ENCODE measurements around the gene EXOC3L1.

EXOC3L1 gene, protein sequence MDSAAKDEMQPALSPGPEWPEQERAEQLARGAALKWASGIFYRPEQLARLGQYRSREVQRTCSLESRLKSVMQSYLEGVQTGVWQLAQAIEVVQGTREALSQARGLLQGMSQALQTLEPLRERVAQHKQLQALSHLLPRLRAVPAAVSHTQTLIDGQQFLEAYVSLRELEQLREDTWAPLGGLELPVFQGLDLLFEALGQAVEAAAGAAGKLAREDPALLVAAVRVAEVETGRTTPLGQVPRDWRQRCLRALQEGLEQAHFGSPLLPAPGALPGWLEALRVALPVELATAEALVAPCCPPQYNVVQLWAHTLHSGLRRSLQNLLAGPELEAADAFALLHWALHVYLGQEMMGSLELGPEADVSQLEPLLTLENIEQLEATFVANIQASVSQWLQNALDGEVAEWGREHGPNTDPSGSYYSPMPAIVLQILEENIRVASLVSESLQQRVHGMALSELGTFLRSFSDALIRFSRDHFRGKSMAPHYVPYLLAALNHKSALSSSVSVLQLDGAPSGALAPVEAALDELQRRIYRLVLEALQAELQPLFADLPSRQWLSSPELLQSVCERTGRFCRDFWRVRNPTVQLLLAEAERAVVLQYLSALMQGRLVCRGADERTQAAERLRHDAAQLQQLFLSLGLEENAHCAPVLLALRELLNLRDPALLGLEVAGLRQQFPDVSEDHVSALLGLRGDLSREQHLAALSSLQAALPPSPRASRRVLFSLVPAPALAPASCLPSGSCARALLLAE

DNA sequence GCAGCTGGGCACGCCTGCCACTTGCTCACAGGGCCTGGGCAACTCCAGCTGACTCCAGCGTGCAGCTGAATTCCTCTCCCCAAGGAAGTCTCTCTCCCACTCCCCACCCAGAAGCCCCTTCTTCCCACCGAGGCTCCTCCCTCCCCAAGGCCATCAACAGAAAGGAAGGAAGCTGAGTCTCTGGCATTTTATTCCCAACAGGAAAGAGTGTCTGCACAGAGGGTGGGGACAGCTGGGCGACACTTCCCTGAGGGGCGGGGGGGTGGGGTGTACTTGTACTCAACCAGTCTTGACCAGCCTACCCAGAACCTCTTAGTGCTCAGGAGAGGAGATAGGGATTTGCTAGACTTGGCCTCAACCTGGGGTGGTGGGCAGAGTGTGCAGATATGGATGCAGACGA is at the start of gene EXOC3L1:
Gene EXOC3L1, minus strand, starts transcription at position 96 of the 400 bp plus-strand sequence. CDS start 460 bp downstream, outside the sequence.
- FAIRE-seq (no peak), DNase-seq (ENCODE audit: insufficient read length, low spot score) (no peak)

DNA sequence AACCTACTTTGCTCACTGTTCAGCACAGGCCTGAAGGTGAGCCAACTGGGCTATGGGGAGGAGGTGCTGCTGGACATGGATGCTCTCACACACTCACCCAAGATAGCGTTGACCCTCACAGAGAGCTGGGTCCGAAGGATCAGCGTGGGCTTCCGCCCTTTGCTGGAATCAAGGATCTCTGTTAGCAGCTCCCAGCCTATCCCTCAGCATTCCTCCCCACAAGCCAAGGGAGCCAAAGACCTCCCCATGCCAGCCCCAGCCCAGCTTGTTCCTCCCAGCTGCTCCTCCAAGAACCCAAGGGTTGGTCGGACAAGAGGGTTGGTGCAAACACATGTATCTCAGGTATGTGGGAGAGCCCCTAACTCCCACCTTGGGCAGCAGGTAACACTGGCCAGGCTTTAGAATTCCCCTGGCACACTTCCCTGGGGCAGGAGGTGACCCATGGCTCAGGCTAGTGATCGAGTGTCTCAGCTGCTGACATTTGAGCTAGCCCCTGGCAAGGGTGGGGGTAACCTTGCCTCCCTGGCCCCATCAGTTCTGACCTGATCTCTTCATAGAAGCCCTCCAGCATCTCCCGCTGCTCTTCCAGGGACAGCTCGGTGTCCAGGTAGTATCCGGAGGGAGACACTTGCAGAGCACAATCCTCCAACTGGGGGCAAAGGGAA is 49.0 kb upstream of the EXOC3L1 start:
- no peak for FAIRE-seq
- DNase-seq (ENCODE audit: insufficient read length, low spot score): no peak

DNA sequence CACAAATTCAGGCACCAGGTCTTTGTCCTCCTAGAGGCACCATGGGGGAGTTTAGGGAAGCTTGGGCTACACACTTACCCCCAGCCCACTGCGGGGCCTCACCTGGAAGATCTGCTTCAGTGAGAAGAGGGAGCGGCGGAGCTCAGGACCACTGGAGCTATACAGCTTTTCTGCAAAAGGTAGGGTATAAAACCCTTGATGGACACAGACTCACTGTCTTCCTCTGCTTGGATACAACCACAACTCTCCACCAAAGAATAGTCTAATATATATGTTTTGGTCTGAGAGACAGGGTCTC is 48.3 kb upstream of the EXOC3L1 start:
- DNase-seq (ENCODE audit: insufficient read length, low spot score) (no peak), FAIRE-seq (no peak)

DNA sequence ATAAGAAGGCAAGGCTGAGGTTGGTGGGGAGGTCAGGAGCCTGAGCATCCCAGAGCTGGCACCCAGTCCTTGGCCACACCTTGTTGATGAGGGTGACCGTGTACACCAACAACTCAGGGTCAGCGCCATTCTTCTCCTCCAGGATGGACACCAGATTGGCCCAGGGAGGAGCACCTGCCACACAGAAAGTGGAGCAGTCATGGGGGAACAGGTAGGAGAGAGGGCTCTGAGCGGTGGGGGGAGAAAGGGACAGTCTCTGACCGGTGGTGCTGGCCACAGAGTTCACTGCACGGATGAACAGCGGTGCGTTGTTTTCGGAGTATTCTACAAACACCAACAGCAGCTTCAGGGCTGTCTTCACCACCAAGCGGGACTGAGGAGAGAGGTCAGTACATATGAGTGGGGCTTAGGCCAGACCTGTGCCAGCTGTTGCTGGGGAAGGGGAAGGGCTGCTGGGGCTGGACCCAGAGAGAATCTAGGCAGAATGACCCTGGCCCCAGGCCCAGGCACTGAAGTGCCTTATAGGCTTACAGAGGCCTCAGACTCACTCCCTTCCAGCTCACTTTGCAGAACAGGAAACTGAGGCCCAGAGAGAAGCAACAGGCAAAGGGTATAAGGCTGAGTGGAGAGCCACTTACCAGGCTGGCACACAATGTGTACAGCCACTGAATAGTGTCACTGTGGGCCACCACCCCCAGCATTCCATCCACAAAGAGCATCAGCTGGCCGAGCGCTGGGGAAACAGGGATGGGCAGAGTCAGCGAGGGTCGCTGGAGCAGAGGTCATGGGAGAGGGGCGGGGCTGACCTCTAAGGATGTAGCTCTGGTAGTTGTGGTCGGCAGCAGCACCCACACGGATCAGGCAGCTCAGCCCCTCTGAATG is 47.7 kb upstream of the EXOC3L1 start:
- FAIRE-seq: no peak
- DNase-seq (ENCODE audit: insufficient read length, low spot score): no peak

DNA sequence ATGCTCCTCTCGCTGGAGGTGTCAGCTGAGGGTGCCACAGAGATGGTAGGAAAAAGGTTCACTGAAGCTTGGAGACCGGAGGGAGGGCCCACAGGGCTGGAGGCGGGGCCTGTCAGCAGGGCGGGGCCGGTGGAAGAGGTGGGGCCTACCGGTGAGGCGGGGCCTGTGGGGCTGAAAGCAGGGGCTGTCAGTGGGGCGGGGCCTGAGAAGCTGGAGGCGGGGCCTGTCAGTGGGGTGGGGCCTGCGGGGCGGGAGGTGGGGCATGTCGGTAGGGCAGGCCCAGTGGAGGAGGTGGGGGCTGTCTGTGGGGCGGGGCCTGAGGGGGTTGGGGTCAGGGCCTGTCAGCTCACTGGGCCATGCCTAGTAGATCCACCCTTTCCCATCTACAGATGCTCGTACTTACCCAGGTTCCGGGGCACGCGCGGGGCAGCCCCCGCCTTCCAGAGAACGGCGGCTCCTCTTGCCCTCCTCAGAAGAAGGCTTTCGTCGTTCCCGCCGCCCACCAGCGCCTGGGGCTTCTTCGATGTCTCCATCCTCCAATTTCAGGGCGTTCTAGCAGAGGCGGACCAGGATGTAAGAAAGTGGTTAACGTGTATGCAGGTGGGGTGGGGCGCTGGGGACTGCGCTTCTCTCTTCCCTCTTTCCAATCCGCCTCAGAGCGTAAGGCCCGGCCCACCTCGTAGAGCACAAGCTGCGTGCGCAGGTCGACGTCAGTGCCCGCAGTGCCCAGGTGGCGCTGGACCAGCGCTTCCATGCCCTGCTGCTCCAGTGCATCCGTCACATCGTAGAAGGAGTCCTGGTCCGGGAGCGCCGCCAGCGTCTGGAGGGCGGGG is 46.8 kb upstream of the EXOC3L1 start:
- DNase-seq (ENCODE audit: insufficient read length, low spot score) (peak; percentile 58), FAIRE-seq (no peak)

DNA sequence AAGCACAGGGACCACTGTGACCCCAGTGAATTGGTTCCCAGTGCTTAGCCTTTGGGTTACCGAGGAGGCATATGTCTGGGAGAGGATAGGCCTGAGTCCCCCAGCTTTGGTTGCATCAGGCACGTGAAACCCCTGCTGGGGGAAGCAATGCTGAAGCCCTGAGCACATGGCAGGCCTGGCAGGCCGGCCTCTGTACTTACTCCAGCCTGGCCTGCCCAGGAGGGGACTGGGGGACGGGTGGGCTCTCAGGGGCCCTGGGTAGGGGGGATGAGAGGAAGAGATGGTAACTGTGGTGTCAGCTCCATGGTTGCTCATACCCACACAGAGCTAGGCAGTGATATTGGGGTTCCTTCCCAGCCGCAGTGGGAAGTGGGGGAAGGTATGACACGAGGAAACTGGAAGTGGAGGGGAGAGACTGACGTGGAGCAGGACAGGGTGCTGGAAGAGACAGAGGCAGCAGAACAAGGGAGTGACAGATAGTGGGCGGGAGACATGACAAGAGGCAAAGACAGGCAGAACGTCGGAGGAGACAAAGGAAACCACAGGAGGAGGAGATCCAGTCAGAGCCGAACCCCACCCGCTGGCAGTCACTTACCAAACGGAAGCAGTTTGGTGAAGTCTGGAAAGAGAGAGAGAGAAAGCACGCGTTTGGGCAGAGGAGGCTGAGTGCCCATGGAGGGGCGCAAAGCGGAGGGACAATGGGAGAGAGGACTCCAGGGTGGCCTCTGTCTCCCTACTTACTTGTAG is 46.1 kb upstream of the EXOC3L1 start:
- FAIRE-seq: no peak
- DNase-seq (ENCODE audit: insufficient read length, low spot score): no peak

DNA sequence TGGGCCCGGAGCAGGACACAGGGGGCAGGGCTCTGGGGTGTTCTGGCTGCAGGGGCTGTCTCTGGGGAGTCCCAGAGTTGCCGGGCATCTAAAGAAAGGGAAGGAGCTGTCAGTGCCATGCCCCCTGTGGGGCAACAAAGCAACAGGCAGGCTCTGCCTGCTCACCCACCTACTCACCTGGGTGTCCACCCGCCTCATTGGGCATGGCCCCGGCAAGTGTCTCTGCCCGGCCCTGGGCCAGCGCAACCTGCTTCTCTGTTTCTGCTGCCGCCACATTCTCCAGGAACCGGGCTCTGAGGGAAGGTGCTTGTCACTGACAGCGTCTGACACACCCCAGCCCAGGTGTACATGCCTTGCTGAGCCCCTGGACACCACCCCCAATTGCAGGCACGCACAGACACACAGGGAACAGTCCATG is 44.3 kb upstream of the EXOC3L1 start:
- FAIRE-seq: no peak
- no peak for DNase-seq (ENCODE audit: insufficient read length, low spot score)

DNA sequence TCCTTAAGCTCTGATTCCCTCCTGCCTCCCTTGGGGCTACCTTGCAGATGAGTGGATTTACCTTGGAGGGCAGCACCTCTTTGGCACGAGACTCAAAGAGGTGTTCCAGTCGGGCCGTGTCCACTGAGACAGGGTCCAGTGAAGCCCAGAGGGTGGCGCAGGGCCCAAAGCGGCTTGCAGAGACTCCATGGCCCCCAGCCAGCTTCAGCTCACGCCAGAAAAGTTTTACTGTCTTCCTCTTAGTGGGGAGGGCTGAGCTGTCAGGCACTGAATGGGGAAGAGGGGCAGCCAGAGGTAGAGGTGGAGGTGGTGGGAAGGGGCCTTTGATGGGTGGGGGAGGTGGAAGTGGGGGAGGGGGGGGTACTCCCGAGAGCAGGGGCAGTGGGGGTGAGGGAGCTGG is 43.7 kb upstream of the EXOC3L1 start:
- FAIRE-seq (no peak), DNase-seq (ENCODE audit: insufficient read length, low spot score) (no peak)

DNA sequence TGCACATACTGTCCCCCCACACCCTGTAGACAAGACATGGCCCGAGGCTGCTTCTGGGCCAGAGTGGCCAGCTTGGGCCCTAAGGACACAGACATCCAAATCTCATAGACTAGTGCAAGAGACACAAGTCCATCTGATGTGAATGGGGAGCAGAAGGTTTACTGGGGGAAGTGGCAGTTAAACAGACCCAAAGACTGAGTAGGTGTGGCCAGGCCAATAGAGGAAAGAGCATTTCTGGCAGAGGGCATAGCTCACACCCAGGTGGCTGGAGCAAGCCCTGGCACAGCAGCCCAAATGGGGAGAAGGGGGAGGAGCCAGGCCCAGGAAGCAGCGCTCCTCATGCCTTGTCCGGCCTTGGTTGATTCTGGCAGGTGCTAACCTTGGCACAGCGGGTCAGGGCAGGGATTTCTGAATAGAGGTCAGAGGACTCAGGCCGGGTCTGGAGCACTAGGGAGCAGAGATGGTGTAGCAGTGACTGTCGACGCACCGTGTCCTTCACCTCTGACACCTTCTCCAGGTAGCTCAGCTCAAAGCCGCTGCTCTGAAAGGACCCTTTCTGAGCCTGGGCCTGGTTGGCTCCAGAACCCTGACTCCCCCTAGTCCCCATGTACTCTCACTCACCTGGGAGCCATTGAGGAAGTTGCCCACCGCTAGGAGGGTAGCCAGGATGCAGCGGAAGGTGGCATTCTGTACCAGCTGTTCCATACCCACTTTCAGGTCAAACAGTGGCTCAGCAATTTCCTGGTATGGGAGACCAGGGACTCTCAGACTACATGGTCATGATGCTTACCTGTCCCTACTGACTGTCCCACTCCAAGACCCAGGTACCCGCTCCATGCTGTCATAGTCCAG is 41.1 kb upstream of the EXOC3L1 start:
- DNase-seq (ENCODE audit: insufficient read length, low spot score): no peak
- FAIRE-seq: no peak

DNA sequence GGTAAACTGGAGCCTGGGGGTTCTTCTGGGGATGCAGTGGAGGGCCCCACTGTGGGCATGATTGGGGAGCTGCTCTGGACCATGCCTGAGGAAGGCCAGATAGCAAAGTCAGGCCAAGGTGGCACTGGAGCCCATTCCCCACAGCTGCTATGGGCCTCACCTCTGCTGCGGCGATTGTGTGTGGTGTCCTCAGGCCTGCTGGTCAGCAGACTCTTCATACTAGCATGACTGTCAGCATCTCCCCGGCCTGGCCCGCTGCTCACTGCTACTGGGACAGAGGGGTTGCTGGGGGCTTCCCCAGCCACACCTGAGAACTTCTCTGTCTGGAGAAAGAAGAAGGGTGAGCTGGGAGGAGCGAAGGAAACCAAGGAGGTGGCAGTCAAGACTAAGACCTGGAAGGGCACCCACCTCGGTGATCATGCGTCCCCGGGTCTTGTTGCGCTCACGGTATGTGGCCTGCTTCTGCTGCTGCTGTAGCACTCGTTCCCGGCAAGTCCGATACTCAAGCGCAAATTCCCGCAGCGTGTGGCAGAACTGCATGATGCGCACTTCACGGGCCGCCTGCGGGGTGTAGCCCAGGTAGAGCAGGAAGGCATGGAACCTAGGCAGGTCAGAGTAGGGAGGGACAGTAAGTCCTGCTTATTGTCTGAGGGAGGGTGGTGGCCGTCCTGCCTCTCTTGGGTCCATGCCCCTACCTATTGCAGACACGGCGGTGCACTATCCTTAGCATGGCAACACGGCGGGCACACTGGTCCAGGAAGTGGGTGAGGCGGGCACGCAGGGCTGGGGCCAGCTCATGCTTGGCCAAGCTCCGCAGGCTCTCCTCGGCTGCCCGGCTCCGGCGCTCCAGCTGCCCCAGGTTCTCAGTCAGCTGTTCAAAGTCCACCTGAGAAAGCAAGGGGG is 40.2 kb upstream of the EXOC3L1 start:
- FAIRE-seq (no peak), DNase-seq (ENCODE audit: insufficient read length, low spot score) (no peak)

DNA sequence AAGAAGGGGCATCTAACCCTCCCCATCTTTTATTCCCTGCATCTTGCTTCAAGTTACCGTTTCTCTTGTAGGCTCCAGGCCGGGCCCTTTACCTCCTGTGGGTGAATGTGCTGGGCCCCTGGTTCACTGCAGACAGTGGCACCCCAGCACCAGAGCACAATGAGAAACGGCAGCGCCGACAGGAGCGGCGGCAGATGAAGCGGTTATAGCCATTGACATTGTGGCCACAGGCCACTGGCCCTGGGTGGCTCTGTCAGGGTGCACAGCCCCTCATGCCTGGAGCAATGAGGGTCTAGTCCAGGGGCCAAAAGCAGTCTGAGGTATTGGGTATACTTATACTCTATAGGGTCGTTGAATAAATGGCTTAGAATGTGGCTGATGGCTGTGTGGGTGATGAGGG is 39.0 kb upstream of the EXOC3L1 start:
- FAIRE-seq: no peak

DNA sequence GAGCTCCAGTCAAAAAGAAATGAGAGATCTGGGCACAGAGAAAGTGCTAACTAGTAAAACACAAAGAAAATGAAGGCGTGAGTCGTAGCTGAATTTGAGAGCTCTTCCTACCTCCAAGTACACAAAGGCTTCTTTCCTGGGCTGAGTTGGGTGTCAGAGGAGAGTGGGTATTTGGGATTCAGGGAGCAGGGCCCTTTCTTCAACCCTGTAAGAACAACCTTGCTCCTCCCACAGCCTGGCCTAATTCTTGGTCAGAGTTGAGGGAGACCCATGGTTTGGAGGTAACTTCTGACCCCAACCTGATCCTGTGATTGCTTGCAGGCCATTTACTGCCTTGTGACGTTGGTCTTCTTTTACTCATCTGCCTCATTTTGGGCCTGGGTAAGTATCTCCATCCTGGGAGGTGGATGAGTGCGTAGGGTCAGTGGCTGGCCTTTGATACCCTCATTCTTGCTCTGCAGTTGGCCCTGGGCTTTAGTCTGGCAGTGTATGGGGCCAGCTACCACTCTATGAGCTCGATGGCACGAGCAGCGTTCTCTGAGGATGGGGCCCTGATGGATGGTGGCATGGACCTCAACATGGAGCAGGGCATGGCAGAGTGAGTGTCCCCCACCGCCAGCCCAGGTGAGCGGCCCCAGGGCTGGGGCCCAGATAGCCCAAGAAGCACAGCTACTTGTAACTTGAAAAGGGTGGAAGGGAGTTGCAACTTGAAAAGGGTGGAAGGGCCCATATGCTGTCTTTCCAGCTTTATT is 38.3 kb upstream of the EXOC3L1 start:
- DNase-seq (ENCODE audit: insufficient read length, low spot score): no peak
- FAIRE-seq: no peak

More for the DNA sequence above, 39.0 kb upstream of the EXOC3L1 start:
- DNase-seq (ENCODE audit: insufficient read length, low spot score): no peak

DNA sequence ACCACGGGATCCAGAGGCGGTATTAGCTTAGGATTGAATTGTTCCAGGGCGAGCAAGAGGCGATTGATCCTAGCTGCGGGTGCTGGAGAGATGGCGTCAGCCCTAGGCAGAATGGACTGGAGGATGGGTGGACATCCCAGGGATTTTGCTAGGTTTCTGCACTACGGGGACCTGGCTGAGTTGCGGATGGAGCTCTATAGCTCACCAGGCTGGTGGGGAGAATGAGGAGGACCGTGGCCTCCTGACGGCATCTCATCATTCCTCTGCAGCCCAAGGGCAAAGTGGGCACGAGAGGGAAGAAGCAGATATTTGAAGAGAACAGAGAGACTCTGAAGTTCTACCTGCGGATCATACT is 37.6 kb upstream of the EXOC3L1 start:
- no peak for FAIRE-seq
- no peak for DNase-seq (ENCODE audit: insufficient read length, low spot score)

DNA sequence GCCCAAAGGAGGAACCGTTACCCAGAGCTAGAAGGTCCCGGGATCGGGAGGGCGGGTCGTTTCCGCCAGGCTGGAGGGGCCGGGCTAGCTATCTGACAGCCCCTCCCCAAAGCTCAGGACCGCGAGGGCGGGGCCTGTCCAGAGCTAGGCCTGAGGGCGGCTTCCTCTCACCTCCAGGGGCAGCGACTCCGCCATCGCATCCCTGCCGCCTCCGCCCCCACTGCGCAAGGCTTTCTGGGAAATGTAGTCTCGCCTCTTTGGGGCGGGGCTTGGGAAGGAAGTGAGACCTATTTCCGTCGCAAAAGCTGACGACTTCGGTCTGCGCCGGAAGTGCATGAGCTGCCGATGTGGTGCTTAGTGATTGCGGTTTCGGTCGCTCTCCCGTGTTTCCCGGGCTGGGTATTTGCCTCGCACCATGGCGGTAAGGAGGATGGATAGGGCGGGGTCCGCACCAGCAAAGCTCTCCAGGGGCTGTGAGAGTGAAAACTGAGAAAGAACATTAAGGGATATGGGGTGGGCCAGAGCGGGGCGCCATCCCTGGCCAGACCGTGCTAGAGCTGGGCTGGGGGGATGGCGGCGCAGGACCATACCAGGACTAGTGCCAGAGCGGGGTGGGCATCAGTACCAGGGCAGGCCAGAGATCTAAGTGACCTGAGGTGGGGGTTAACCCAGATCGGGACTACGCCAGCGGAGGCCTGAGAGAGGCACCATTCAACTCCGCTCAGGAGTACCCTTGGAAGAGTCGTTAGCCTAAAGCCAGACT is 37.0 kb upstream of the EXOC3L1 start, which contains the start of gene TMEM208:
Gene TMEM208, plus strand, starts transcription at position 327 of the 763 bp plus-strand sequence. Its CDS starts 89 bp downstream, at position 416.
- FAIRE-seq (peak; percentile 100), DNase-seq (ENCODE audit: insufficient read length, low spot score) (peak; percentile 97)

DNA sequence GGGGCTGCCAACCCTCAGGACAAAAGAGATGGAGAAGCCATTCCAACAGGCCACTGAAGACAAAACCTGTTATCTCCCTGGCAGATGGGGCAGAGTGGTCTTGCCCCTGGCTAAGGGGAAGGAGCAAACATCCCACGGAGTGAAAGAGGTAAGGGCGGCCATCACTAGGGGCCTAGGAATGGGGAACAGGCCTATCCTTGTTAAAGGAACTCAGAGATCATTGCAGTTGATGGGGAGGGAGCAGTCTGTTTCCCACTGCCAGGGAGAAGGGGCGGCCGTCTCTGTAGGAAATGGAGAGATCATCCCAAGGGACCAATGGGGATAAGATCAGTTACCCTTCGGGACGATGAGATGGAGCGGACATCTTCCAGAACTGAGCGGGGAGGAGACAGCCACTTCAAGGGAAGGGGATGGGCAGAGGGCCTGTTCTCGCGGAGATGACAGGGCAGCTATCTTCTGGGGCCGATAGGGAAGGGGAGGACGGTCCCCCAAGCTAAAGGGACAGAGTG is 36.4 kb upstream of the EXOC3L1 start:
- no peak for DNase-seq (ENCODE audit: insufficient read length, low spot score)
- peak; percentile 26 for FAIRE-seq

Measured in GM19239 (cell line).